HL-60 (cell line): ENCODE measurements around the gene IGF2BP3.

Experiments used
- GABPA ChIP-seq: IDR thresholded peaks from 2 replicates; pipeline ENCODE4 v1.6.1; 2012; ENCODE audit warnings: low read depth
- POLR2AphosphoS5 ChIP-seq: IDR thresholded peaks from 2 replicates; pipeline ENCODE4 v1.6.1; 2012; ENCODE audit warnings: low read depth
- SPI1 ChIP-seq: IDR thresholded peaks from 2 replicates; pipeline ENCODE4 v1.6.1; 2012; ENCODE audit warnings: low read depth, mild to moderate bottlenecking, borderline replicate concordance
- TF ChIP-seq, protein P1 (sequence below): IDR thresholded peaks from one replicate; pipeline ENCODE4 v1.5.1; 2011; ENCODE audit warnings: low read length, control low read depth, inconsistent platforms; ENCODE audit not compliant: insufficient read depth
- TF ChIP-seq, protein P2 (sequence below): IDR thresholded peaks from 2 replicates; pipeline ENCODE4 v1.6.1; 2012; ENCODE audit warnings: low read depth; ENCODE audit not compliant: insufficient replicate concordance

DNA sequence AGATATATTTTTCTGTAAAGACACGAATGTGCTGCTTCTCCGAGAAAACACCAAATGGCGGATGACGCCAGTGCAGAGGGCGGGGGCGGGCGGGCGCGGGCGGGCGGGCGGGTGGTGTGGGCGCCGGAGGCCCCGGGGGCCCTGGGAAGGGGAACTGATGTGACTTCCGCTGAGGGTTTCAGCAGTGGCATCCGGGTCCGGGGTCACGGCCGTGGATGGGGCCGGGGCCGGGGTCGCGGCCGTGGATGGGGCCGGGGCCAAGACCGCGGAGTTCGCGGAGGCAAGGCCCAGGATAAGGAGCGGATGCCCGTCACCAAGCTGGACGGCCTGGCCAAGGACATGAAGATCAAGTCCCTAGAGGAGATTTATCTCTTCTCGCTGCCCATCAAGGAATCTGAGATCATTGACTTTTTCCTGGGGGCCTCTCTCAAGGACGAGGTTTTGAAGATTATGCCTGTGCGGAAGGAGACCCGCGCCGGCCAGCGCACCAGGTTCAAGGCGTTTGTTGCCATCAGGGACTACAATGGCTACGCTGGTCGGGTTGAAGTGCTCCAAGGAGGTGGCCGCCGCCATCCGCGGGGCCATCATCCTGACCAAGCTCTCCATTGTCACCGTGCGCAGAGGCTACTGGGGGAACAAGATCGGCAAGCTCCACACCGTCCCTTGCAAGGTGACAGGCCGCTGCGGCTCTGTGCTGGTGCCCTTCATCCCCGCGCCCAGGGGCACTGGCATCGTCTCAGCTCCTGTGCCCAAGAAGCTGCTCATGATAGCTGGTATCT, 20.3 kb upstream of the IGF2BP3 start:
- TF ChIP-seq, protein P1, sequence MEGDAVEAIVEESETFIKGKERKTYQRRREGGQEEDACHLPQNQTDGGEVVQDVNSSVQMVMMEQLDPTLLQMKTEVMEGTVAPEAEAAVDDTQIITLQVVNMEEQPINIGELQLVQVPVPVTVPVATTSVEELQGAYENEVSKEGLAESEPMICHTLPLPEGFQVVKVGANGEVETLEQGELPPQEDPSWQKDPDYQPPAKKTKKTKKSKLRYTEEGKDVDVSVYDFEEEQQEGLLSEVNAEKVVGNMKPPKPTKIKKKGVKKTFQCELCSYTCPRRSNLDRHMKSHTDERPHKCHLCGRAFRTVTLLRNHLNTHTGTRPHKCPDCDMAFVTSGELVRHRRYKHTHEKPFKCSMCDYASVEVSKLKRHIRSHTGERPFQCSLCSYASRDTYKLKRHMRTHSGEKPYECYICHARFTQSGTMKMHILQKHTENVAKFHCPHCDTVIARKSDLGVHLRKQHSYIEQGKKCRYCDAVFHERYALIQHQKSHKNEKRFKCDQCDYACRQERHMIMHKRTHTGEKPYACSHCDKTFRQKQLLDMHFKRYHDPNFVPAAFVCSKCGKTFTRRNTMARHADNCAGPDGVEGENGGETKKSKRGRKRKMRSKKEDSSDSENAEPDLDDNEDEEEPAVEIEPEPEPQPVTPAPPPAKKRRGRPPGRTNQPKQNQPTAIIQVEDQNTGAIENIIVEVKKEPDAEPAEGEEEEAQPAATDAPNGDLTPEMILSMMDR = no peak
- TF ChIP-seq GABPA (peak; percentile 74), POLR2AphosphoS5 (peak; percentile 66; the same call in 1 of the 2 replicates), SPI1 (peak; percentile 64; the same call in 1 of the 2 replicates)
- TF ChIP-seq, protein P2, sequence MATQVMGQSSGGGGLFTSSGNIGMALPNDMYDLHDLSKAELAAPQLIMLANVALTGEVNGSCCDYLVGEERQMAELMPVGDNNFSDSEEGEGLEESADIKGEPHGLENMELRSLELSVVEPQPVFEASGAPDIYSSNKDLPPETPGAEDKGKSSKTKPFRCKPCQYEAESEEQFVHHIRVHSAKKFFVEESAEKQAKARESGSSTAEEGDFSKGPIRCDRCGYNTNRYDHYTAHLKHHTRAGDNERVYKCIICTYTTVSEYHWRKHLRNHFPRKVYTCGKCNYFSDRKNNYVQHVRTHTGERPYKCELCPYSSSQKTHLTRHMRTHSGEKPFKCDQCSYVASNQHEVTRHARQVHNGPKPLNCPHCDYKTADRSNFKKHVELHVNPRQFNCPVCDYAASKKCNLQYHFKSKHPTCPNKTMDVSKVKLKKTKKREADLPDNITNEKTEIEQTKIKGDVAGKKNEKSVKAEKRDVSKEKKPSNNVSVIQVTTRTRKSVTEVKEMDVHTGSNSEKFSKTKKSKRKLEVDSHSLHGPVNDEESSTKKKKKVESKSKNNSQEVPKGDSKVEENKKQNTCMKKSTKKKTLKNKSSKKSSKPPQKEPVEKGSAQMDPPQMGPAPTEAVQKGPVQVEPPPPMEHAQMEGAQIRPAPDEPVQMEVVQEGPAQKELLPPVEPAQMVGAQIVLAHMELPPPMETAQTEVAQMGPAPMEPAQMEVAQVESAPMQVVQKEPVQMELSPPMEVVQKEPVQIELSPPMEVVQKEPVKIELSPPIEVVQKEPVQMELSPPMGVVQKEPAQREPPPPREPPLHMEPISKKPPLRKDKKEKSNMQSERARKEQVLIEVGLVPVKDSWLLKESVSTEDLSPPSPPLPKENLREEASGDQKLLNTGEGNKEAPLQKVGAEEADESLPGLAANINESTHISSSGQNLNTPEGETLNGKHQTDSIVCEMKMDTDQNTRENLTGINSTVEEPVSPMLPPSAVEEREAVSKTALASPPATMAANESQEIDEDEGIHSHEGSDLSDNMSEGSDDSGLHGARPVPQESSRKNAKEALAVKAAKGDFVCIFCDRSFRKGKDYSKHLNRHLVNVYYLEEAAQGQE = no peak
